Vagina (tissue), 2 donors: ENCODE results near the gene NCKAP5L. TPM values are rescaled to one million over a fixed set of nuclear protein-coding genes. Genes with fewer than 3 reads are reported as not detected.

Experiments
- DNase-seq, 2 donors: peaks; one replicate each; pipeline ENCODE4 v3.0.0-alpha.2; 2017; ENCODE audit errors: extremely low spot score in 2 of 2
- H3K27ac ChIP-seq: fragments of 200-600 bp; sonication (generic); one replicate; pipeline ENCODE4 v1.5.1; 2019
- H3K27me3 ChIP-seq: fragments of 200-600 bp; sonication (generic); one replicate; pipeline ENCODE4 v1.5.1; 2019
- H3K36me3 ChIP-seq, 2 donors: fragments of 200-600 bp; sonication (generic); one replicate each; pipeline ENCODE4 v1.5.1; 2017 to 2019
- H3K4me1 ChIP-seq: fragments of 200-600 bp; sonication (generic); one replicate; pipeline ENCODE4 v1.5.1; 2019
- H3K4me3 ChIP-seq, 2 donors: fragments of 200-600 bp; sonication (generic); 1 replicate in 1 of 2; 2 replicates in 1 of 2; pipeline ENCODE4 v1.5.1; 2016 to 2019
- H3K9me3 ChIP-seq: fragments of 200-600 bp; sonication (generic); one replicate; pipeline ENCODE4 v1.5.1; 2019
- CTCF ChIP-seq, 3 experiments: fragments of 450-650 bp in 2 of 3; fragments of 200-600 bp in 1 of 3; sonication (generic) in 1 of 3; IDR thresholded peaks; one replicate each; pipeline ENCODE4 v1.5.1; 2017 to 2019; ENCODE audit warnings: antibody characterized with exemption in 3 of 3, mild to moderate bottlenecking in 2 of 3, moderate library complexity in 2 of 3
- POLR2A ChIP-seq, 2 donors: fragments of 450-650 bp; IDR thresholded peaks; one replicate each; pipeline ENCODE4 v1.6.1; 2017; ENCODE audit warnings: antibody characterized with exemption in 2 of 2, mild to moderate bottlenecking in 2 of 2, moderate library complexity in 2 of 2
- POLR2AphosphoS5 ChIP-seq, 2 donors: sonication (generic); formaldehyde crosslinking; IDR thresholded peaks; one replicate each; pipeline ENCODE4 v1.9.0; 2017; ENCODE audit warnings: antibody characterized with exemption in 2 of 2, mild to moderate bottlenecking in 2 of 2, low read depth in 1 of 2; ENCODE audit not compliant: insufficient read depth in 1 of 2
- intact Hi-C: fragments of 100-400 bp; cut with DNase I; formaldehyde crosslinking; loops from one replicate; pipeline ENCODE4 v1.15.1; 2023
- total RNA-seq: library from RNA; depleted of rRNA; stranded (reverse); fragments of >200 nt; gene quantifications from one replicate; pipeline ENCODE4 v1.2.3, GENCODE V29; 2016

Gene NCKAP5L
- total RNA-seq, 1 donor from 2014 or later = 15.7 TPM

GRCh38 chr12:49823350-49823749 is 4.9 kb downstream of the NCKAP5L start:
- Histone ChIP-seq H3K4me1 (peaks cover 63% of the 10 kb centered on the region), H3K4me3 (no peak overlapping the region), H3K27me3 (no peaks in the 10 kb centered on the region), H3K36me3 (no peaks in the 10 kb centered on the region), H3K27ac (no peak overlapping the region), H3K9me3 (no peaks in the 10 kb centered on the region)
- intact Hi-C loops = no loop called here
- DNase-seq = no peak
- TF ChIP-seq POLR2AphosphoS5 (IDR thresholded peaks at IDR 0.05; ENCODE audit: insufficient read depth in 1 of 2, low read depth in 1 of 2) = no peak
- TF ChIP-seq POLR2A (IDR thresholded peaks at IDR 0.05) = no peak
- TF ChIP-seq CTCF (IDR thresholded peaks at IDR 0.05) = no peak

GRCh38 chr12:49821373-49822287 is 6.6 kb downstream of the NCKAP5L start:
- no peak for DNase-seq
- H3K27ac ChIP-seq = no peak overlapping the region
- H3K4me1 ChIP-seq = peaks cover 52% of the 10 kb centered on the region

GRCh38 chr12:49819786-49820185 is 8.4 kb downstream of the NCKAP5L start:
- Histone ChIP-seq H3K36me3 (no peaks in the 10 kb centered on the region), H3K9me3 (no peaks in the 10 kb centered on the region), H3K4me3 (no peak overlapping the region), H3K27me3 (no peaks in the 10 kb centered on the region), H3K4me1 (peaks cover 34% of the 10 kb centered on the region), H3K27ac (no peak overlapping the region)
- intact Hi-C loops = no loop called here
- DNase-seq = no peak
- no peak for TF ChIP-seq POLR2A (IDR thresholded peaks at IDR 0.05)

More at GRCh38 chr12:49821373-49822287, 6.6 kb downstream of the NCKAP5L start:
- no peaks in the 10 kb centered on the region for H3K27me3 ChIP-seq
- intact Hi-C loops = no loop called here
- no peaks in the 10 kb centered on the region for H3K9me3 ChIP-seq
- H3K36me3 ChIP-seq = no peaks in the 10 kb centered on the region
- TF ChIP-seq POLR2AphosphoS5 (IDR thresholded peaks at IDR 0.05; ENCODE audit: insufficient read depth in 1 of 2, low read depth in 1 of 2) = no peak
- TF ChIP-seq CTCF (IDR thresholded peaks at IDR 0.05) = no peak
- TF ChIP-seq POLR2A (IDR thresholded peaks at IDR 0.05) = no peak
- H3K4me3 ChIP-seq = no peak overlapping the region

- intact Hi-C loops = no loop called here
- Histone ChIP-seq H3K9me3 (no peaks in the 10 kb centered on the region), H3K4me3 (no peak overlapping the region), H3K4me1 (peaks cover 20% of the 10 kb centered on the region), H3K36me3 (no peaks in the 10 kb centered on the region), H3K27ac (no peak overlapping the region), H3K27me3 (no peaks in the 10 kb centered on the region)
- no peak for DNase-seq
- no peak for TF ChIP-seq POLR2AphosphoS5 (IDR thresholded peaks at IDR 0.05; ENCODE audit: insufficient read depth in 1 of 2, low read depth in 1 of 2)
- TF ChIP-seq CTCF (IDR thresholded peaks at IDR 0.05) = no peak
- no peak for TF ChIP-seq POLR2A (IDR thresholded peaks at IDR 0.05)
Measured at GRCh38 chr12:49818241-49818895, 9.8 kb downstream of the NCKAP5L start.

GRCh38 chr12:49813131-49813530 is 15.1 kb downstream of the NCKAP5L start:
- TF ChIP-seq POLR2A (IDR thresholded peaks at IDR 0.05) (no peak), POLR2AphosphoS5 (IDR thresholded peaks at IDR 0.05; ENCODE audit: insufficient read depth in 1 of 2, low read depth in 1 of 2) (no peak), CTCF (IDR thresholded peaks at IDR 0.05) (no peak)
- Histone ChIP-seq H3K4me1 (peaks cover 20% of the 10 kb centered on the region), H3K36me3 (no peaks in the 10 kb centered on the region), H3K27ac (no peak overlapping the region), H3K9me3 (no peaks in the 10 kb centered on the region), H3K4me3 (no peak overlapping the region), H3K27me3 (no peaks in the 10 kb centered on the region)
- no peak for DNase-seq
- intact Hi-C loops = no loop called here
